ENCODE results near the gene RPL36. TPM values are rescaled to one million over a fixed set of nuclear protein-coding genes. Genes with fewer than 3 reads are reported as not detected.
"Not testable (repeated sequence)": the region's sequence is repeated elsewhere in the genome, so short reads cannot be mapped to it uniquely, and the experiment has no call there.

The RPL36 gene
- total RNA-seq, 3 donors from 2014 or later = 1,683 to 1,753 (median 1,705) TPM

GRCh38 chr19:5698635-5699422, 8.7 kb downstream of the RPL36 start:
- no peak for DNase-seq
- Mint-ChIP-seq H3K27me3 (ENCODE audit: low read depth) (no peaks in the 10 kb centered on the region), H3K4me1 (ENCODE audit: low read depth) (peaks cover 1% of the 10 kb centered on the region), H3K9me3 (no peaks in the 10 kb centered on the region), H3K4me3 (no peak overlapping the region), H3K36me3 (ENCODE audit: insufficient read depth) (peaks cover 28% of the 10 kb centered on the region)
- ATAC-seq = no peak

DNA sequence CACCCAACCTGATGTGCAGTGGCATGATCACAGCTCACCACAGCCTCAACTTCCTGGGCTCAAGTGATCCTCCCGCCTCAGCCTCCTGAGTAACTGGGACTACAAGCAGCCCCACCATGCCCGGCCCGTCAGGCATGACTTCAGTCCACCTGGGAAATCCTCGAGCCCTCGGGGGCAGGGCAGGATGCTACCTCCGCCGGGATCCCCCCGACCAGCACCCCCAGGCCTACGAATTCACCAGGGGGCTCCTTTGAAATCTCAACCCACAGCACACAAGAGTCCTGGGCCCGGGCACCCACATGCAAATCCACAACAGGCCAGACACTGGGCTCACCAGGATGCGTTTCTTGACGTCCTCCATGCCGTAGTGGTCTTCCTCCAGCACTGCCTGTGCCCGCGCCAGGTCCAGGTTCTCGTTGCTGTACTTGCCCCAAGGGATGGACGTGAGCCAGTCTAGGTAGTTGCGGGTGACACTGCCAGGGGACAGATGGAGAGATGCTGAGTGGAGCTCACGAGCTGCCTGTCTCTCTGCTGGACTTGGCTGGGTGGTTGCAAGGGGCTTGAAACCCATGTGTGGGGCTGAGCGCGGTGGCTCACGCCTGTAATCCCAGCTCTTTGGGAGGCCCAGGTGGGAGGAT, 10.5 kb downstream of the RPL36 start:
- H3K36me3 Mint-ChIP-seq (ENCODE audit: insufficient read depth) = peaks cover 28% of the 10 kb centered on the region
- DNase-seq = no peak
- H3K4me1 Mint-ChIP-seq (ENCODE audit: low read depth) = peaks cover 1% of the 10 kb centered on the region
- no peak for ATAC-seq
- no peak overlapping the region for H3K4me3 Mint-ChIP-seq
- no peaks in the 10 kb centered on the region for H3K9me3 Mint-ChIP-seq
- no peaks in the 10 kb centered on the region for H3K27me3 Mint-ChIP-seq (ENCODE audit: low read depth)

GRCh38 chr19:5702053-5702410, 11.9 kb downstream of the RPL36 start:
- not testable (repeated sequence) for H3K27me3 Mint-ChIP-seq (ENCODE audit: low read depth); H3K4me3 Mint-ChIP-seq; ATAC-seq; H3K9me3 Mint-ChIP-seq; DNase-seq; H3K4me1 Mint-ChIP-seq (ENCODE audit: low read depth)
- peaks cover 26% of the 10 kb centered on the region for H3K36me3 Mint-ChIP-seq (ENCODE audit: insufficient read depth)

DNA sequence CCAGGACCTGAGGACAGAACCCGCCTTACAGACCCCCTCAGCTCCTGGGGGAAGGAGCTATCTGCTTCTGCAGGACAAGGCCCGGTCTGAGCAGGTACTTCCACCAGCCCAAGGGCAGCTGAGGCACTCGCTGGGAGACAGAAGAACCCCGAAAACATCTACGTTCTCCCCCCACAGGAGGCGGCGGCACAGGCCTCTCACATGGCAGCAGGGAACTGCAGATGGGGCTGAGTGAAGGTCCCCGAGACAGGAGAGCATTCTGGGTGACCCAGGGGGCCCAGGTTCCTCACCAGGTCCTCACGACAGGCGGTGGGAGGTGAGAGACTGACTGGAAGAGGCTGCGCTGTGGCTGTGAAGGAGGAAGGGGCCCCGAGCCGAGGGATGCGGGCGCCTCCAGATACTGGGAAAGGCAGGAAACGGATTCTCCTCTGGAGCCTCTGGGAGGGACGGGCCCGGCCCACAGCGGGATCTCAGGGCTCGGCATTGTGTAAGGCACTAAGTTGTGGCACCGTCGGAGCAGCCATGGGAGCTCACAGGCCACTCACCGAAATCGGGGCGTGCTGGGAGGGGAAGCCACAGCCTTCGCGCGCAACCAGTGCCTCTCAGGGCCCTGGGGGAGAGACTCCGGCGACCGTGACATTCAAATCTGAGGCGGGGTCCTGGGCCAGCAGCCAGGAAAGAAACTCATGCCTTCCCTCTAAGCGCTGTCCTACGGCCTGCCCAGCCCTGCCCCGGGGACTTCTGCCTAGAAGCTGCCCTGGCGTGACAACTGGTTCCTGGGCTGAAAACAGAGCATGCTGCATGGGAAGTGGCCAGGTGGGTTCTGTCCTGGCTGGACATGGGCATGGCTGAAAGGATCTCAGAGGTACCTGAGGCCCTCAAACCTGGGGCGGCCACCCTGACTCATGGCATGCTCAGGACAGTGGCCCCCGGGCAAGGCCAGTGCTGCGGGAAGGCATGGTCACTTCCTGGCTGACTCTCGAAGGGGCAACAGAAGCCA, 14.0 kb downstream of the RPL36 start:
- no peaks in the 10 kb centered on the region for H3K9me3 Mint-ChIP-seq
- no peak for DNase-seq
- peaks cover 18% of the 10 kb centered on the region for H3K36me3 Mint-ChIP-seq (ENCODE audit: insufficient read depth)
- no peaks in the 10 kb centered on the region for H3K27me3 Mint-ChIP-seq (ENCODE audit: low read depth)
- no peak for ATAC-seq
- H3K4me3 Mint-ChIP-seq = no peak overlapping the region
- no peaks in the 10 kb centered on the region for H3K4me1 Mint-ChIP-seq (ENCODE audit: low read depth)

DNA sequence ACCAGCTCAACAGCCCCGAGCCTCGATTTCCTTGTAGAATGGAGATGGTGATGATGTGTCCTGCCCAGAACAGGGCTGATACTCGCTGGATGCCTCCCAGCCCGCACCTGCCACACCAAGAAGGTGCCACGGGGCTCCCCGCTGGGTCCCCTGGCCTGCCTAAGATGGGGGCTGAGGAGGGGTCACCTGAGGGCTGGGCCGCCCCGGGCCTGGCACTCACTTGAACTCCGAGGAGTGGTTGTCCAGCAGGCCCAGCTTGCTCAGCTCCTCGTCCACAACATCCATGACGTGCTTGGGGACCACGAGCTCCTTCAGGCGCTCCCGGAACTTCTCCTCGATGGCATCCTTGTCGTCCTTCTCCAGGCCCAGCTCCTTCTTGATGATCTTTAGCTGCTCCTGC, 15.5 kb downstream of the RPL36 start:
- DNase-seq (no peak), ATAC-seq (no peak)
- no peaks in the 10 kb centered on the region for H3K27me3 Mint-ChIP-seq (ENCODE audit: low read depth)
- no peak overlapping the region for H3K4me3 Mint-ChIP-seq
- peaks cover 15% of the 10 kb centered on the region for H3K36me3 Mint-ChIP-seq (ENCODE audit: insufficient read depth)
- H3K9me3 Mint-ChIP-seq = no peaks in the 10 kb centered on the region
- H3K4me1 Mint-ChIP-seq (ENCODE audit: low read depth) = no peaks in the 10 kb centered on the region

GRCh38 chr19:5706876-5707573, 16.9 kb downstream of the RPL36 start:
- DNase-seq (no peak), ATAC-seq (no peak)
- peaks cover 6% of the 10 kb centered on the region for H3K36me3 Mint-ChIP-seq (ENCODE audit: insufficient read depth)
- no peaks in the 10 kb centered on the region for H3K4me1 Mint-ChIP-seq (ENCODE audit: low read depth)
- no peaks in the 10 kb centered on the region for H3K9me3 Mint-ChIP-seq
- H3K4me3 Mint-ChIP-seq = no peak overlapping the region
- no peaks in the 10 kb centered on the region for H3K27me3 Mint-ChIP-seq (ENCODE audit: low read depth)

- no peaks in the 10 kb centered on the region for H3K27me3 Mint-ChIP-seq (ENCODE audit: low read depth)
- DNase-seq (no peak), ATAC-seq (no peak)
- no peak overlapping the region for H3K4me3 Mint-ChIP-seq
- H3K9me3 Mint-ChIP-seq = no peaks in the 10 kb centered on the region
- no peaks in the 10 kb centered on the region for H3K4me1 Mint-ChIP-seq (ENCODE audit: low read depth)
- H3K36me3 Mint-ChIP-seq (ENCODE audit: insufficient read depth) = peaks cover 9% of the 10 kb centered on the region
These were observed 17.8 kb downstream of the RPL36 start for GRCh38 chr19:5707576-5708575.

DNA sequence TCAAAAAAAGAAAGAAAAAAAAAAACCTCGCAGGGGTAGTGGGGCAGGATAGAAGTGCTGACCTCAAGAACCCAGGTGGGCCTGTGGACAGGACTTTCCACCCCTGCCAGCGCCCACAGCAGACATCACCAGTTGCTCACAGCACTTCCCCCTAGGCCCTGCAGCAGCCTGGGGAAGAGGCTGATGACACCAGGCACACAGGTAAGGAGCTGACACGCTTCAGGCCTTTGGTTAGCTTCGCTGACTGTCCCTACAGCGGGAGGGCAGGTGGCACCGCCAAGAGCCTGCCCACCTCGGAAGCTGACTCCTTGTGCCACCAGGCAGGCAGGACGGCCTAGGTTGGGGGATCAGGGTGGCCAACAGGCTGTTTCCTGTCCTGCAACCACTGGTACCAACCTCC, 20.9 kb downstream of the RPL36 start:
- Mint-ChIP-seq H3K36me3 (ENCODE audit: insufficient read depth) (peaks cover 13% of the 10 kb centered on the region), H3K27me3 (ENCODE audit: low read depth) (no peaks in the 10 kb centered on the region), H3K9me3 (no peaks in the 10 kb centered on the region), H3K4me1 (ENCODE audit: low read depth) (peaks cover 3% of the 10 kb centered on the region), H3K4me3 (no peak overlapping the region)
- DNase-seq (no peak), ATAC-seq (no peak)

DNA sequence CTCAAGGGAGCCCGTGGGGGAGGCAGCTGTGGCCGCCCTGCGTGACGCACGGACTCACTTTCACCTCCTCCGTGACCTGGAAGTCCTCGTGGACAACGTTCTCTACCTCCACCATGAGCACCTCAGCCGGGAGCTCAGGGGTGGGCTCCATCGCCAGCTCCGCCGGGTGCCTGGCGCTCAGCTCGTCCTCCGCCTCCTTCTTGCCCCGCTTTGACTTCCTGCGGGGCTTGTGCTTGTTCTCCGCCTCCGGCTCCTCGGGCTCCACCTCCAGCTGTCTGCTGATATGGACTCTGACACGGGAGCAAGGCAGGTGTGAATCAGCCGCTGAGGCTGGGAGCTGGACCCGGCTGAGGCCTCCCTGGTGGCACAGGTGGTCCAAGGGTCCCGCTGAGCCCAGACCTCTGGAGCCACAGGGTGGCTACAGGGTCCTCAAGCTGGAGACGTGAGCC, 21.6 kb downstream of the RPL36 start:
- Mint-ChIP-seq H3K27me3 (ENCODE audit: low read depth) (no peaks in the 10 kb centered on the region), H3K36me3 (ENCODE audit: insufficient read depth) (peaks cover 13% of the 10 kb centered on the region), H3K9me3 (no peaks in the 10 kb centered on the region), H3K4me3 (no peak overlapping the region), H3K4me1 (ENCODE audit: low read depth) (peaks cover 6% of the 10 kb centered on the region)
- ATAC-seq (no peak), DNase-seq (no peak)

DNA sequence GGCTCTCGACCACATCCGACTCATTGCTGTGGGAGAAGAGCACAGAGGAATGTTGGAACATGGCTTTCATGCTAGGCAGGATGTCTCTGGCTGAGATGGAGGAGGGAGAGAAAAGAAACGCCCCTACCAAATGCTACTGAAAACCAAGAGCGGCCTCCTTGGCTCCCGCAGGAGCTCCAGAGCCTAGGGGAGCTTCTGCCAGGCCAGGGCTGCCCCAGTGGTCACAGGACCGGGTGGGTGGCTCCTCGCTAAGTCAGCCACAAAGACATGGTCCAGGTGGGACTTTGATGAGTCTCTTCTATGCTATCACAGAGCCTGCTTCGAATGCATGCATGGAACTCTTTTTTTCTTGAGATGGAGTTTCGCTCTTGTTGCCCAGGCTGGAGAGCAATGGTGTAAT, 23.1 kb downstream of the RPL36 start:
- no peak overlapping the region for H3K4me3 Mint-ChIP-seq
- H3K27me3 Mint-ChIP-seq (ENCODE audit: low read depth) = no peaks in the 10 kb centered on the region
- H3K4me1 Mint-ChIP-seq (ENCODE audit: low read depth) = peaks cover 19% of the 10 kb centered on the region
- no peaks in the 10 kb centered on the region for H3K9me3 Mint-ChIP-seq
- ATAC-seq (no peak), DNase-seq (no peak)
- H3K36me3 Mint-ChIP-seq (ENCODE audit: insufficient read depth) = peaks cover 21% of the 10 kb centered on the region

- peaks cover 28% of the 10 kb centered on the region for H3K36me3 Mint-ChIP-seq (ENCODE audit: insufficient read depth)
- DNase-seq (no peak), ATAC-seq (no peak)
- peaks cover 25% of the 10 kb centered on the region for H3K4me1 Mint-ChIP-seq (ENCODE audit: low read depth)
- no peaks in the 10 kb centered on the region for H3K9me3 Mint-ChIP-seq
- no peak overlapping the region for H3K4me3 Mint-ChIP-seq
- no peaks in the 10 kb centered on the region for H3K27me3 Mint-ChIP-seq (ENCODE audit: low read depth)
These were observed 24.7 kb downstream of the RPL36 start for GRCh38 chr19:5714816-5715215.

DNA sequence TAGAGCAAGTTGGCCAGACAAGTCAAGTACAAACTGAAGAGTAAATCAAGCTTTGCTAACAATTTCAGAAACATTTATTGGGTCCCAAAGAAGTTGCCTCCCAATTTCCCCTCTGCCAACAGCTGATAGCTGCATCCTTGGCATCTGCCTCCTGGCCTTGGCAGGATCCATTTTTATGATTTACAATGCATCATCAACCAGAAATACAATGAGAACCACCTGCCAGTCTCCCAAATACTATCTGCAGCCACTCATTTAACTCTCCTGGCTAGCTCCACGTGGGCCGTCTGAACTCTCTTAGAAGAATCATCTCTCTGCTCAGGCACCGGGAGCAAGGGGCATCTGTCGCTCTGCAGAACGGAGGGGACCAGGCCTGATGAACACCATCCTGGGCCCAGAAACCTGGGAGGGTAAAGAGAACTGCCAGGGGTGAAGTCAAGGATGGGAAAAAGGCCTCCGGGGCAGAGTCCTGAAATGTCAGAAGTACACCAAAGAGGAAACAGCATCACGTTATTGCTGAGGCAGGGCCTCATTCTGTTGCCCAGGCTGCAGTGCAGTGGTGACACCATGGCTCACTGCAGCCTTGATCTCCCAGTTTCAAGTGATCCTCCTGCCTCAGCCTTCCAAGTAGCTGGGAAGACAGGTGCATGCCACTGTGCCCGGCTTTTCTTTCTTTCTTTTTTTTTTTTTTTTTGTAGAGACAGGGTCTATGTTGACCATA, 27.3 kb downstream of the RPL36 start:
- Mint-ChIP-seq H3K4me3 (peak overlapping the region; percentile 93), H3K4me1 (ENCODE audit: low read depth) (peaks cover 31% of the 10 kb centered on the region), H3K27me3 (ENCODE audit: low read depth) (no peaks in the 10 kb centered on the region), H3K9me3 (no peaks in the 10 kb centered on the region), H3K36me3 (ENCODE audit: insufficient read depth) (peaks cover 24% of the 10 kb centered on the region)
- ATAC-seq = no peak
- no peak for DNase-seq

Data from activated T-cell treated with anti-CD3 and anti-CD28 coated beads, Interleukin-2, amount 50 U/mL, for 4 hours (primary cell).